Adrenal gland (tissue), 12 donors: Measurements from ENCODE around the gene ZNF500. TPM values are rescaled to one million over a fixed set of nuclear protein-coding genes. Genes with fewer than 3 reads are reported as not detected.

ENCODE experiments used
- DNase-seq, 7 donors: peaks; one replicate each; pipeline ENCODE4 v3.0.0-alpha.2; 2019 to 2020
- H3K27ac ChIP-seq, 5 donors: fragments of 200-600 bp; sonication (generic) in 4 of 5; 1 replicate in 3 of 5; 2 replicates in 2 of 5; pipeline versions ENCODE4 v1.5.1 to v1.8.0; 2016 to 2020; ENCODE audit warnings: mild to moderate bottlenecking in 1 of 5
- H3K27me3 ChIP-seq: fragments of 200-600 bp; 2 replicates; pipeline ENCODE4 v1.8.0; 2021
- H3K36me3 ChIP-seq, 2 donors: fragments of 200-600 bp; replicated peaks in 1 of 2; 1 replicate in 1 of 2; 2 replicates in 1 of 2; pipeline versions ENCODE4 v1.5.1 to v1.8.0; 2018 to 2022
- H3K4me1 ChIP-seq, 2 donors: fragments of 200-600 bp; replicated peaks in 1 of 2; 1 replicate in 1 of 2; 2 replicates in 1 of 2; pipeline versions ENCODE4 v1.5.1 to v1.8.0; 2018 to 2021
- H3K4me3 ChIP-seq, 4 donors: fragments of 200-600 bp; sonication (generic) in 3 of 4; one replicate each; pipeline ENCODE4 v1.5.1; 2016 to 2018
- H3K9me3 ChIP-seq, 3 donors: fragments of 200-600 bp; sonication (generic) in 1 of 3; replicated peaks in 1 of 3; 1 replicate in 2 of 3; 2 replicates in 1 of 3; pipeline versions ENCODE4 v1.5.1 to v1.8.0; 2016 to 2021
- CTCF ChIP-seq, 6 experiments: fragments of 450-650 bp in 4 of 6; fragments of 200-600 bp in 2 of 6; sonication (generic) in 1 of 6; IDR thresholded peaks; 1 replicate in 5 of 6; 2 replicates in 1 of 6; pipeline versions ENCODE4 v1.5.1 to v1.8.0; 2016 to 2021; ENCODE audit warnings: antibody characterized with exemption in 6 of 6, mild to moderate bottlenecking in 2 of 6, moderate library complexity in 1 of 6
- POLR2A ChIP-seq, 2 donors: fragments of 450-650 bp; IDR thresholded peaks; one replicate each; pipeline ENCODE4 v1.6.1; 2017; ENCODE audit warnings: antibody characterized with exemption in 2 of 2, mild to moderate bottlenecking in 2 of 2, moderate library complexity in 1 of 2
- WGBS, 4 donors: extraction: QIAGEN DNeasy Blood & Tissue Kit in 2 of 4; methylation state at CpG; one replicate each; pipeline versions ENCODE4 v1.1.5 to v1.1.7; 2013 to 2017; 5-methylcytosine and 5-hydroxymethylcytosine counted together
- intact Hi-C, 2 donors: fragments of 100-400 bp; cut with DNase I; formaldehyde crosslinking; loops; one replicate each; pipeline versions ENCODE4 v1.14.1 to v1.15.0; 2022 to 2023
- polyA plus RNA-seq, 3 donors: library from polyadenylated mRNA; stranded (reverse); fragments of 200-250 nt in 2 of 3; fragments of 350-450 nt in 1 of 3; fragmentation: Illumina TruSeq in 1 of 3; extraction: RNeasy Lipid Tissue Mini Kit (QIAGEN cat#74804) in 1 of 3; gene quantifications; one replicate each; pipeline ENCODE4 v1.2.3, GENCODE V29; 2013 to 2014
- total RNA-seq, 9 donors: library from RNA; depleted of rRNA in 4 of 9; stranded (reverse); fragments of >200 nt in 4 of 9; fragments of 120-200 nt in 1 of 9; fragmentation: NEBNext Ultra II Directional in 1 of 9; extraction: Animal tissue kit (Norgen Biotek cat#: 25700) in 1 of 9; gene quantifications; one replicate each; pipeline versions ENCODE4 v1.1.0 to v1.2.4, GENCODE V29; 2013 to 2023
- donor health status: healthy with polysubstance abuse.
- donor health status: Bipolar disorder and iron deficiency.
- donor health status: DM: yes; HTN: yes; CAD: no.
- donor health status: DM: no; HTN: no; CAD: no.
- donor health status: DM: no; HTN: no; CAD: no.
- donor health status: DM: yes; HTN: yes; CAD: no.

Gene ZNF500
- total and polyA plus RNA-seq, 12 donors = 3.9 to 23.7 (median 11.4) TPM

- TF ChIP-seq POLR2A (IDR thresholded peaks at IDR 0.05) (no peak), CTCF (IDR thresholded peaks at IDR 0.05) (no peak)
- H3K4me3 ChIP-seq = no peak overlapping the region
- H3K9me3 ChIP-seq = no peaks in the 10 kb centered on the region
- intact Hi-C loops = no loop called here
- peaks cover 0 to 34% of the 10 kb centered on the region in 2 donors for H3K36me3 ChIP-seq
- peaks cover 20 to 31% of the 10 kb centered on the region in 2 donors for H3K4me1 ChIP-seq
- 84 to 91% (median 90%) methylated on average over 10 to 19 of the region's 19 CpGs for WGBS, 4 donors
- no peak for DNase-seq
- no peak overlapping the region for H3K27ac ChIP-seq
- H3K27me3 ChIP-seq = no peaks in the 10 kb centered on the region
Observed at GRCh38 chr16:4799171-4799855, 32.4 kb upstream of the ZNF500 start.

- WGBS, 4 donors = 90 to 93% (median 93%) methylated on average over 12 to 16 of the region's 16 CpGs; no CpG with 5 or more reads in 1 of the 4 donors
- intact Hi-C loops = no loop called here
- DNase-seq = no peak
- no peak overlapping the region for H3K4me3 ChIP-seq
- H3K9me3 ChIP-seq = no peaks in the 10 kb centered on the region
- H3K27me3 ChIP-seq = no peaks in the 10 kb centered on the region
- H3K36me3 ChIP-seq = peaks cover 0 to 33% of the 10 kb centered on the region in 2 donors
- TF ChIP-seq CTCF (IDR thresholded peaks at IDR 0.05) = no peak
- no peak for TF ChIP-seq POLR2A (IDR thresholded peaks at IDR 0.05)
- peaks cover 20 to 25% of the 10 kb centered on the region in 2 donors for H3K4me1 ChIP-seq
- no peak overlapping the region for H3K27ac ChIP-seq
Observed at GRCh38 chr16:4798456-4798855, 31.5 kb upstream of the ZNF500 start.

GRCh38 chr16:4797805-4798252, 30.9 kb upstream of the ZNF500 start:
- H3K4me1 ChIP-seq = peaks cover 20 to 21% of the 10 kb centered on the region in 2 donors
- no peaks in the 10 kb centered on the region for H3K9me3 ChIP-seq
- H3K27me3 ChIP-seq = no peaks in the 10 kb centered on the region
- peaks cover 0 to 33% of the 10 kb centered on the region in 2 donors for H3K36me3 ChIP-seq
- intact Hi-C loops = no loop called here
- H3K4me3 ChIP-seq = no peak overlapping the region
- no peak for TF ChIP-seq POLR2A (IDR thresholded peaks at IDR 0.05)
- no peak for TF ChIP-seq CTCF (IDR thresholded peaks at IDR 0.05)
- no peak for DNase-seq
- WGBS, 4 donors = 85 to 87% (median 85%) methylated on average over 17 to 22 of the region's 22 CpGs
- no peak overlapping the region for H3K27ac ChIP-seq

GRCh38 chr16:4796982-4797804, 30.2 kb upstream of the ZNF500 start:
- TF ChIP-seq CTCF (IDR thresholded peaks at IDR 0.05) (no peak), POLR2A (IDR thresholded peaks at IDR 0.05) (no peak)
- Histone ChIP-seq H3K9me3 (no peaks in the 10 kb centered on the region), H3K4me1 (peaks cover 20 to 21% of the 10 kb centered on the region in 2 donors), H3K4me3 (no peak overlapping the region), H3K27me3 (no peaks in the 10 kb centered on the region), H3K36me3 (peaks cover 0 to 33% of the 10 kb centered on the region in 2 donors), H3K27ac (no peak overlapping the region)
- WGBS, 4 donors = 74 to 85% (median 78%) methylated on average over 14 to 21 of the region's 21 CpGs
- intact Hi-C loops = no loop called here
- no peak for DNase-seq
